ENCODE data around the gene HABP4.

The HABP4 gene

DNA sequence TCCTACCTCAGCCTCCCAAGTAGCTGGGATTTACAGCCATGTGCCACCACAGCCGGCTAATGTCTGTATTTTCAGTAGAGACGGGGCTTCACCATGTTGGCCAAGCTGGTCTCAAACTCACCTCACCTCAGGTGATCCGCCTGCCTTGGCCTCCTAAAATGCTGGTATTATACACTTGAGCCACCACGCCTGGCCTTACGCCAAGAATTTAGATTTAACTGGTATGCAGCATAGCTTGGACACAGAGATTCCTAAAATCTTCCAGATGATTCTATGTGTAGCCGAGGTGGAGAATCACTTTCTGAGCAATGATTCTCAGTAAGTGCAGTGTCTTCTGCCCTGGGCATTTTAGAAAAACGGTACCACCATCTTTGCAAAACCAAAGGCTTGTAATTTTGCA is 74.1 kb downstream of the HABP4 start:
- DNase-seq (ENCODE audit: low read depth) = no peak

DNA sequence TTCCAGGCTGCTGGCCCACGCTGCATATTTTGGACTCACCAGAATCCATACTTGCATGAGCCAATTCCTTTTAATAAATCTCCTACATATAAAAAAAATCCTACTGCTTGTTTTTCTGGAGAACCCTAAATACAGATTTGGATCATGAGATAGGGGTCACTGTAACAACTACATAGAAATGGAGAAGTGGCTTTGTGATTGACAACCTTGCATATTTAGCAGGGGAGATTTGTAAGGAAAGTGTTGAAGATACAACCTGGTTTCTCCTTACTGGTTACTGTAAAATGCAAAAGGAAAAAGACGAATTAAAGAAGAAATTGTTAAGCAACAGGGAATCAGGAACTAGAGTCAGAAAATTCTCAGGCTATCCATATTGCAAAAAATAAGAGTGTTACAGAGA is 74.8 kb downstream of the HABP4 start:
- no peak for DNase-seq (ENCODE audit: low read depth)

DNA sequence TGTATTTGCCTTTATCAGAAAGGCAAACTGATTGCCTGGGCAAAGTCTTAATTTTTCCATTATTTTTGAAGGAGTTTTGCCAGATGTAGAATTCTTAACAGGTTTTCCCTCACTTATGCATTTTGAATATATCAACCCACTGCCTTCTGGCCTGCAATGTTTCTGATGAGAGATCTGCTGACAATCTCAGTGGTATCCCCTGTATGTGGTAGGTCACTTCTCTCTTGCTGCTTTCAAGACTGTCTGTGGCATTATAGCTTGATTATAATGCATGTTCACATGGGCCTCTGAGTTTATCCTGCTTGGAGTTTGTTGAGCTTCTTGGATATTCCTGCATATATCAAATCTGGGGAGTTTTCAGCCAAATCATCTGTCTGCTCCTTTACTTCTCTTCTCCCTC is 82.2 kb downstream of the HABP4 start:
- DNase-seq (ENCODE audit: low read depth) = no peak

DNA sequence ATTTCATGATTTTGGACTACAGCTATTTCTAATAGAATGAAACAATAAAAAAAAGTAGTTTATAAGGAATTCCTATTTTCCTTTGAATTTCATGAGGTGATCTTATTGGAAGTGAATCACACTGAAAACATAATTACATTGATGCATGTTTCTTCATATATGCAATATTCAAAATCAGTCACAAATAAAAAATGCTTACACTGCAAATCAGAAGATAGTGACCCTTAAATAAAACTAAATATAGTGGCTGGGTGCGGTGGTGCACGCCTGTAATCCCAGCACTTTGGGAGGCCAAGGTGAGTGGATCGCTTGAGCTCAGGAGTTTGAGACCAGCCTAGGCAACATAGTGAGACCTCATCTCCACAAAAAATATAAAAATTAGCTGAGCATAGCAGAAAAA is 90.1 kb downstream of the HABP4 start:
- DNase-seq (ENCODE audit: low read depth) = no peak

Measured in stimulated activated CD8-positive, alpha-beta memory T cell treated with anti-CD3 and anti-CD28 coated beads, Interleukin-15, amount 100 ng/mL, for 24 hours (primary cell).